SW 1271 (cell line): ENCODE measurements around the gene EPHB4.
"Not testable (repeated sequence)": the region's sequence is repeated elsewhere in the genome, so short reads cannot be mapped to it uniquely, and the experiment has no call there.

ENCODE experiments used
- DNase-seq, 2 experiments: peaks; one replicate each; lab custom pipeline; 2025; lab: John Stamatoyannopoulos, UW

The EPHB4 gene

GRCh38 chr7:100789055-100789454 lies 38.3 kb downstream of the EPHB4 start:
- DNase-seq = no peak

DNA sequence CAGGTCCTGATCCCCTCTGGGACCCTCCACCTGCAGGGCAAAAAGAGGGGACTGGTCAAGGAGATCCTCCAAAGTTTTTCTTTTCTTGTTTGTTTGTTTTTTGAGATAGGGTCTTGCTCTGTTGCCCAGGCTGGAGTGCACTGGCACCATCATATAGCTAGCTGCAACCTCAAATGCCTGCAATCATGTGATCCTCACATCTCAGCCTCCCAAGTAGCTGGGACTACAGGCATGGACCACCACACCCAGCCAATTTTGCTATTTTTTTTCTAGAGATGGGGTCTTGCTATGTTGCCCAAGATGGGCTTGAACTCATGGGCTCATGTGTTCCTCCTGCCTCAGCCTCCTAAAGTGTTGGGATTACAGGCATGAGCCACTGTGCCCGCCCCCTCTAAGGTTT lies 41.0 kb downstream of the EPHB4 start:
- DNase-seq = no peak

DNA sequence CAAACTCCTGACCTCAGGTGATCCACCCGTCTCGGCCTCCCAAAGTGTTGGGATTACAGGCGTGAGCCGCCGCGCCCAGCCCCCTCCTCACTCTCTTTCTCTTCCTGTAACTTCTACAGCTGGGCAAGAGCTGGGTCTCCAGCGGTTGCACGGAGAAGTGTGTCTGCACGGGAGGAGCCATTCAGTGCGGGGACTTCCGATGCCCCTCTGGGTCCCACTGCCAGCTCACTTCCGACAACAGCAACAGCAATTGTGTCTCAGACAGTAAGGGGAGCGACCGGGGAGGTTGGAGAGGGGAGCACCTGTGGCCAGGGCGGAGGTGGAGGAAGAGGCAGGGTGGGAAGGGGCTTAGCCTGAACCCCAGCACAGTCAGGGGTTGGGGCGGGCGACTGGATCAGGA lies 41.4 kb downstream of the EPHB4 start:
- no peak for DNase-seq

DNA sequence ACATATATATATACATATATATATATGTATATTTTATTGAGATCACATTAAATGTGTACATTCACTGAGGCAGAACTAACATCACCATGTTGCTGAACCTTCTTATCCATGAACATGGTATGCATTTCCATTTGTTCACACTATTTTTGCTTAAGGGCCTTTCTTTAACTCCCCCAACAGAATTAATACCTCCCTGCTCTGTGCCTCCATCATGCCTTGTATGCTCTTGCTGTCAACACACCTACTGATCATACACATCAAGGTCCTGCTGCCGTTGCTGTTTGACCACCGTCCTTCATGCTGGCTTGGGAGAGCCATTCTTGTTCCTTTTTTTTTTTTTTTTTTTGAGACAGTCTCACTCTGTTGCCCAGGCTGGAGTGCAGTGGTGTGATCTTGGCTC lies 43.5 kb downstream of the EPHB4 start:
- no peak for DNase-seq

DNA sequence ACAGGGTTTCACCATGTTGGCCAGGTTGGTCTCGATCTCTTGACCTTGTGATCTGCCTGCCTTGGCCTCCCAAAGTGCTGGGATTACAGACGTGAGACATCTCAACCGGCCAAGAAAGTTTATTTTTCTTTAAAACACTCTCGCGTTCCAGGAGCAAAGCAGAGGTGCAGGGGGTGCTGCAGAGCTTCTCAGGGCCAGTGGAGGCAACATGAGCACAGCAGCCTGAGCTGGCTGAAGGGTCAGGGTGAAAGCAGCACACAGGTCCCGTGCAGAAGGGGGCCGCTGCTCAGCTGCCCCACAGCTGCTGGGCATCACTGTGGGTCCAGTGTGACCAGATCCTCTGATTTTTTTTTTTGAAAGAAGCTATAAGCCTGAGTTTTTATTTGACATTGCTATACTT lies 46.1 kb downstream of the EPHB4 start:
- no peak for DNase-seq

DNA sequence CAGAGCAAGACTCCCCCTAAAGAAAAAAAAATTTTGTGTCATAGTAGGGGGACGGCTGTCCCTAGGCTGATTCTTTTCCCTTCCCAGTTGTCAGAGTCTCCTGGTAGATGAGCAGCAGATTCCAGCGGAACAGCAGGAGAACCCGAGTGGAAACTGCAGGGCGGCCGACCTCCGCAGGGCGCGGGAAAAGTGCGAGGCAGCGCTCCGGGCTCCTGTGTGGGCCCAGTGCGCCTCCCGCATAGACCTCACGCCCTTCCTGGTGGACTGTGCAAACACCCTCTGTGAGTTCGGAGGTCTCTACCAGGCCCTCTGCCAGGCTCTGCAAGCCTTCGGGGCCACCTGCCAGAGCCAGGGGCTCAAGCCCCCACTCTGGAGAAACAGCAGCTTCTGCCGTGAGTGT lies 48.0 kb downstream of the EPHB4 start:
- DNase-seq = no peak

DNA sequence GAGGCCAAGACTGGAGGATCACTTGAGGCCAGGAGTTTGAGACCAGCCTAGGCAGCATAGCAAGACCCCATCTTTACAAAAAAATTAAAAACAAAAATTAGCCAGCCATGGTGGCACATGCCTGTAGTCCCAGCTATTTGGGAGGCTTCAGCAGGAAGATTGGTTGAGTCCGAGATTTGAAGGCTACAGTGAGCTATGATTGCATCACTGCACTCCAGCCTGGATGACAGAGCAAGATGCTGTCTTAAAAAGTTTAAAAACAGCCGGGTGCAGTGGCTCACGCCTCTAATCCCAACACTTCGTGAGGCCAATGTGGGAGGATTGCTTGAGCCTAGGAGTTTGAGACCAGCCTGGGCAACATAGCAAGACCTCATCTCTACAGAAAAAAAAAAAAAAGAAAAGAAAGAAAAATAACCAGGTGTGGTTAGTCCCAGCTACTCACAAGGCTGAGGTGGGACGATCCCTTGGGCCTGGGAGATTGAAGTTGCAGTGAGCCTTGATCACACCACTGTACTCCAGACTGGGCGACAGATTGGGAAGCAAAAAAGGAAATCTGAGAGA lies 49.2 kb downstream of the EPHB4 start:
- DNase-seq = no peak

DNA sequence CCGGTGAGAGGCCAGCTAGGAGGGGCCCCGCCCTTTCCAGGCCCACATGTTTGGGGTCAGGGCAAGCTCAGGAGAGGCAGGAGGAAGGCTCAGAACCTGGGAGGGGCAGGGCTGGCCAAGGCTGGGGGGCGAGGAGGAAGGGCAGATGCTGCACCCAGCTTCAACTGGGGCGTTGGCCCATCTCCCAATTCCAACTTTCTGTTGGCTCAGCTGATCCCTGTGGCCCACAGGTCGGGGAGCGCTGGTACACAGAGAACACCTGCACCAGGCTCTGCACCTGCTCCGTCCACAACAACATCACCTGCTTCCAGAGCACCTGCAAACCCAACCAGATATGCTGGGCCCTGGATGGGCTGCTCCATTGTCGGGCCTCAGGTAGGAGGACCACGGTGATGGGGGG lies 53.8 kb downstream of the EPHB4 start:
- no peak for DNase-seq

GRCh38 chr7:100768784-100769183 lies 58.5 kb downstream of the EPHB4 start:
- no peak for DNase-seq

GRCh38 chr7:100765250-100765649 lies 62.1 kb downstream of the EPHB4 start:
- DNase-seq = no peak

- no peak for DNase-seq
Observed at GRCh38 chr7:100764841-100765240, 62.5 kb downstream of the EPHB4 start.

- DNase-seq = no peak
Observed at GRCh38 chr7:100763556-100764140, 63.7 kb downstream of the EPHB4 start.

DNA sequence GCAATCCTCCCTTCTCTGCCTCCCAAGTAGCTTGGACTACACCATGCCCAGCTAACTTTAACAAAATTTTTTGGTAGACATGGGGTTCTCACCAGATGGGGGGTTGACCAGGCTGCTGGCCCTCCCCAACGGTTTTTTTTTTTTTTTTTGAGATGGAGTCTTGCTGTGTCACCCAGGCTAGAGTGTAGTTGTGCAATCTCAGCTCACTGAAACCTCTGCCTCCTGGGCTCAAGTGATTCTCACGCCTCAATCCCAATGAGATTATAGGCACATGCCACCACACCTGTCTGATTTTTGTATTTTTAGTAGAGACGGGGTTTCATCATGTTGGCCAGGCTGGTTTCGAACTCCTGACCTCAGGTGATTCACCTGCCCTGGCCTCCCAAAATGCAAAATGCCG lies 64.5 kb downstream of the EPHB4 start:
- DNase-seq = not testable (repeated sequence)

- DNase-seq = no peak
Observed at GRCh38 chr7:100759357-100760171, 67.8 kb downstream of the EPHB4 start.

- DNase-seq = no peak
Observed at GRCh38 chr7:100753750-100754149, 73.6 kb downstream of the EPHB4 start.

GRCh38 chr7:100752994-100753393 lies 74.3 kb downstream of the EPHB4 start:
- DNase-seq = no peak
